GM12891 (cell line): ENCODE measurements around the gene SYS1.

Experiments used
- POLR2A ChIP-seq: IDR thresholded peaks from 2 replicates; pipeline ENCODE4 v1.6.1; 2011; ENCODE audit warnings: low read depth, low read length, control low read depth
- POLR2AphosphoS5 ChIP-seq: IDR thresholded peaks from 2 replicates; pipeline ENCODE4 v1.6.1; 2011; ENCODE audit warnings: low read depth, low read length, control low read depth
- TAF1 ChIP-seq: IDR thresholded peaks from 2 replicates; pipeline ENCODE4 v1.6.1; 2011; ENCODE audit warnings: low read depth, low read length, control low read depth

GRCh38 chr20:45367126-45367525, 4.2 kb downstream of the SYS1 start:
- TF ChIP-seq POLR2AphosphoS5 (no peak), TAF1 (no peak), POLR2A (no peak)
